IPS-15b (cell line): Measurements from ENCODE around the gene ZFP92.
"Not testable (repeated sequence)": the region's sequence is repeated elsewhere in the genome, so short reads cannot be mapped to it uniquely, and the experiment has no call there.

Source experiments
- H3K27me3 ChIP-seq: one replicate; pipeline ENCODE4 v1.6.1; 2013; ENCODE audit warnings: low read length; ENCODE audit not compliant: control insufficient read depth, insufficient read depth
- H3K36me3 ChIP-seq: one replicate; pipeline ENCODE4 v1.6.1; 2013; ENCODE audit warnings: low read length; ENCODE audit not compliant: control insufficient read depth, insufficient read depth
- H3K4me1 ChIP-seq: one replicate; pipeline ENCODE4 v1.6.1; 2013; ENCODE audit warnings: mild to moderate bottlenecking, low read length; ENCODE audit not compliant: control insufficient read depth, insufficient read depth
- H3K4me3 ChIP-seq: one replicate; pipeline ENCODE4 v1.5.1; 2013; ENCODE audit warnings: low read depth, low read length
- H3K9ac ChIP-seq: one replicate; pipeline ENCODE4 v1.6.1; 2013; ENCODE audit warnings: low read depth, mild to moderate bottlenecking, low read length
- H3K9me3 ChIP-seq: one replicate; pipeline ENCODE4 v1.6.1; 2013; ENCODE audit warnings: mild to moderate bottlenecking, low read length; ENCODE audit not compliant: control insufficient read depth, insufficient read depth

The ZFP92 gene

GRCh38 chrX:153388722-153389459, 22.4 kb upstream of the ZFP92 start:
- H3K9ac ChIP-seq = no peak overlapping the region
- no peaks in the 10 kb centered on the region for H3K36me3 ChIP-seq
- no peaks in the 10 kb centered on the region for H3K4me1 ChIP-seq
- peaks cover 21% of the 10 kb centered on the region for H3K9me3 ChIP-seq
- H3K4me3 ChIP-seq = no peak overlapping the region
- H3K27me3 ChIP-seq = no peaks in the 10 kb centered on the region

GRCh38 chrX:153389460-153389768, 21.9 kb upstream of the ZFP92 start:
- H3K4me3 ChIP-seq, H3K4me1 ChIP-seq, H3K9ac ChIP-seq, H3K27me3 ChIP-seq, H3K36me3 ChIP-seq: not testable (repeated sequence)
- peaks cover 21% of the 10 kb centered on the region for H3K9me3 ChIP-seq

GRCh38 chrX:153392642-153393321, 18.5 kb upstream of the ZFP92 start:
- Histone ChIP-seq H3K4me1 (no peaks in the 10 kb centered on the region), H3K4me3 (no peak overlapping the region), H3K9ac (no peak overlapping the region), H3K9me3 (peaks cover 21% of the 10 kb centered on the region), H3K36me3 (no peaks in the 10 kb centered on the region), H3K27me3 (no peaks in the 10 kb centered on the region)

- no peak overlapping the region for H3K4me3 ChIP-seq
- H3K9me3 ChIP-seq = peaks cover 18% of the 10 kb centered on the region
- no peaks in the 10 kb centered on the region for H3K27me3 ChIP-seq
- H3K9ac ChIP-seq = no peak overlapping the region
- no peaks in the 10 kb centered on the region for H3K36me3 ChIP-seq
- H3K4me1 ChIP-seq = no peaks in the 10 kb centered on the region
Measured at GRCh38 chrX:153394612-153395011, 16.7 kb upstream of the ZFP92 start.

GRCh38 chrX:153395613-153396319, 15.5 kb upstream of the ZFP92 start:
- Histone ChIP-seq H3K36me3 (no peaks in the 10 kb centered on the region), H3K27me3 (no peaks in the 10 kb centered on the region), H3K9me3 (peaks cover 16% of the 10 kb centered on the region), H3K4me1 (no peaks in the 10 kb centered on the region), H3K4me3 (no peak overlapping the region), H3K9ac (no peak overlapping the region)

- Histone ChIP-seq H3K27me3 (no peaks in the 10 kb centered on the region), H3K9ac (no peak overlapping the region), H3K4me3 (no peak overlapping the region), H3K9me3 (peaks cover 10% of the 10 kb centered on the region), H3K36me3 (no peaks in the 10 kb centered on the region), H3K4me1 (no peaks in the 10 kb centered on the region)
Measured at GRCh38 chrX:153396320-153397195, 14.7 kb upstream of the ZFP92 start.

- no peaks in the 10 kb centered on the region for H3K4me1 ChIP-seq
- H3K4me3 ChIP-seq = no peak overlapping the region
- H3K27me3 ChIP-seq = no peaks in the 10 kb centered on the region
- H3K9me3 ChIP-seq = peaks cover 2% of the 10 kb centered on the region
- H3K36me3 ChIP-seq = no peaks in the 10 kb centered on the region
- no peak overlapping the region for H3K9ac ChIP-seq
Measured at GRCh38 chrX:153397256-153397960, 13.9 kb upstream of the ZFP92 start.

- Histone ChIP-seq H3K4me3 (no peak overlapping the region), H3K9me3 (no peaks in the 10 kb centered on the region), H3K4me1 (no peaks in the 10 kb centered on the region), H3K36me3 (no peaks in the 10 kb centered on the region), H3K9ac (no peak overlapping the region), H3K27me3 (no peaks in the 10 kb centered on the region)
Measured at GRCh38 chrX:153398275-153398960, 12.9 kb upstream of the ZFP92 start.

GRCh38 chrX:153400146-153401132, 10.8 kb upstream of the ZFP92 start:
- H3K27me3 ChIP-seq = no peaks in the 10 kb centered on the region
- H3K4me3 ChIP-seq = no peak overlapping the region
- no peaks in the 10 kb centered on the region for H3K36me3 ChIP-seq
- H3K4me1 ChIP-seq = no peaks in the 10 kb centered on the region
- H3K9me3 ChIP-seq = no peaks in the 10 kb centered on the region
- no peak overlapping the region for H3K9ac ChIP-seq
